K562 (cell line): Measurements from ENCODE around the gene LAMB3. TPM values are rescaled to one million over a fixed set of nuclear protein-coding genes. Genes with fewer than 3 reads are reported as not detected.

Experiments
- CBFA2T3 ChIP-seq: fragments of 450-650 bp; IDR thresholded peaks from 2 replicates; pipeline ENCODE4 v1.6.1; 2017
- CHD7 ChIP-seq: fragments of 200-600 bp; sonication (generic); IDR thresholded peaks from one replicate; pipeline ENCODE4 v1.6.1; 2012; ENCODE audit warnings: mild to moderate bottlenecking, low read depth, low read length, inconsistent platforms
- DPF2 ChIP-seq: fragments of 450-650 bp; IDR thresholded peaks from 2 replicates; pipeline ENCODE4 v1.6.1; 2016
- PHF21A ChIP-seq: fragments of 450-650 bp; IDR thresholded peaks from 2 replicates; pipeline ENCODE4 v1.6.1; 2017; ENCODE audit warnings: low read depth, borderline replicate concordance
- POLR2G ChIP-seq: fragments of 200-400 bp; formaldehyde crosslinking; IDR thresholded peaks from 2 replicates; pipeline ENCODE4 v1.6.1; 2017; ENCODE audit warnings: low read depth, mild to moderate bottlenecking, antibody characterized with exemption, low read length, moderate library complexity
- ZKSCAN3 ChIP-seq: fragments of 250-450 bp; sonication (Bioruptor Pico); IDR thresholded peaks from 2 replicates; pipeline ENCODE4 v1.4.0; 2020
- ZNF280B ChIP-seq: fragments of 250-450 bp; sonication (Bioruptor Pico); IDR thresholded peaks from 2 replicates; pipeline ENCODE4 v1.5.1; 2021; ENCODE audit warnings: mild to moderate bottlenecking
- ZNF431 ChIP-seq: sonication (generic); formaldehyde crosslinking; IDR thresholded peaks from 2 replicates; pipeline ENCODE4 v1.8.0; 2022; ENCODE audit warnings: mild to moderate bottlenecking, missing genetic modification reagents
- ZNF609 ChIP-seq: sonication (generic); formaldehyde crosslinking; IDR thresholded peaks from 2 replicates; pipeline ENCODE4 v1.8.1; 2023; ENCODE audit warnings: missing genetic modification reagents, mild to moderate bottlenecking, borderline replicate concordance
- polyA plus RNA-seq, 8 experiments: library from polyadenylated mRNA; depleted of rRNA in 4 of 8; stranded (reverse) in 5 of 8; unstranded in 3 of 8; fragments of >200 nt; fragmentation: Nextera tagmentation in 2 of 8; fragmentation: Illumina TruSeq in 1 of 8; extraction: Ambion mirVana in 2 of 8; extraction: Trizol in 1 of 8; gene quantifications; 2 replicates each; pipeline versions ENCODE4 v1.2.1 to v1.2.3, GENCODE V29; 2011 to 2014; ENCODE audit warnings: inconsistent platforms in 1 of 8, missing spikeins in 1 of 8
- total RNA-seq, 7 experiments: library from RNA; depleted of rRNA in 6 of 7; stranded (reverse); fragments of >200 nt in 6 of 7; fragmentation: Illumina TruSeq in 2 of 7; extraction: Trizol in 2 of 7; gene quantifications; 2 replicates each; pipeline versions ENCODE4 v1.2.1 to v1.2.3, GENCODE V29; 2011 to 2021; ENCODE audit warnings: low replicate concordance in 1 of 7

Gene LAMB3
- total and polyA plus RNA-seq, 9 of the 15 experiments (the other 6 are each of a cell fraction or from before 2014, with no cell fraction given): 0.08 to 1.3 (median 0.91) TPM

GRCh38 chr1:209648931-209649776 is 3.1 kb downstream of the LAMB3 start (continued):
- TF ChIP-seq ZNF609: no peak
- TF ChIP-seq ZKSCAN3 (CRISPR knock-in tag): no peak
- no peak for TF ChIP-seq ZNF431
- no peak for TF ChIP-seq CHD7
- TF ChIP-seq PHF21A: peak; percentile 40; the same call in 1 of the 2 replicates
- TF ChIP-seq POLR2G: no peak
- TF ChIP-seq ZNF280B (CRISPR knock-in tag): no peak
- peak; percentile 93 for TF ChIP-seq DPF2
- TF ChIP-seq CBFA2T3: peak; percentile 72
